Hepatocyte (in vitro differentiated cells): ENCODE data around the gene GATAD2A.

Experiments used
- CTCF ChIP-seq: fragments of 200-600 bp; sonication (generic); IDR thresholded peaks from 2 replicates; pipeline ENCODE4 v1.5.1; 2016; ENCODE audit warnings: antibody characterized with exemption, mild to moderate bottlenecking; ENCODE audit not compliant: poor library complexity
- EZH2 ChIP-seq: fragments of 200-600 bp; sonication (generic); IDR thresholded peaks from 2 replicates; pipeline ENCODE4 v1.6.1; 2016; ENCODE audit warnings: antibody characterized with exemption, mild to moderate bottlenecking, borderline replicate concordance

- TF ChIP-seq CTCF (no peak), EZH2 (no peak)
Observed at GRCh38 chr19:19475015-19475765, 69.7 kb downstream of the GATAD2A start.
